HCEC 1CT (cell line): ENCODE data around the gene GPR141.

ENCODE experiments used
- DNase-seq: peaks from one replicate; pipeline ENCODE4 v3.0.0-alpha.2; 2017

GPR141 gene

DNA sequence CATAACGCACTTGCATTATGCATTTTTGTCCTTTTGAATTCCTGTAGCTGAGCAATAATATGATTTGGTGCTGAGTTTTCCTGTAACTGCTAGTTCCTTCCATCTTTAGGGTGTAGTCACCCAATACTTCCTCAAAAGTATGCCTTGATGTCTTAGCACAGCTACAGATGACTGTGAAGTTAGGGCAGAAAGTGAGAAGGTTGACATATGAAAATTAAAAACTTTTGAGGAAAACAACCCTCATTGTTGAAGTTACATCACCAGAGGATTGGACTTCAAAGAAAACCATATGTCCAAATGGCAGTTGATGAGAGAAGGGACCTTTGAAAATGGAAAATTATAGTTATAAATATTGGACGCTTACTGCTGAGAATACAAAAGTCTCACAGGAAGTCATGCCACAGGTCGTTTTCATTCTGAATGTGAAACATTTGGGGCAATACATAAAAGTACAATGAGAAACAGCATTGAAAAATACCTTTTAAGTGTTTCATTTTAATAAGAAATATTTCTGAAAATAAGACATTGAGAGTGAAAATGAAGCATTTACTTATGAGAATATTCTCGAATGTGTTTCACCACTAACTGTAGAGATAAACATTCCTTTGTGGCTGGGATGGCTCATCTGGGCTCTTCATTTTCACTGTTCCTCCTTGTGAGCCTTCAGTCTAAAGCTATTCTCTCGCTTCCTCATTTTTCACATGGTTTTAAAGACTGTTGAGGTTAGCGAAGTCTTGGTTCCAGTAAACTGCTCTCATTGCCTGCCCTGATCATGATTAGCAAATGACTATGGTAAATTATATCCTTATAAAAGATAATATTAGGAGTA, 103.4 kb downstream of the GPR141 start:
- no peak for DNase-seq
